Vagina (tissue), 2 donors: ENCODE data around the gene PCSK2. TPM values are rescaled to one million over a fixed set of nuclear protein-coding genes. Genes with fewer than 3 reads are reported as not detected.

Source experiments
- DNase-seq, 2 donors: peaks; one replicate each; pipeline ENCODE4 v3.0.0-alpha.2; 2017; ENCODE audit errors: extremely low spot score in 2 of 2
- H3K27ac ChIP-seq: fragments of 200-600 bp; sonication (generic); one replicate; pipeline ENCODE4 v1.5.1; 2019
- H3K27me3 ChIP-seq: fragments of 200-600 bp; sonication (generic); one replicate; pipeline ENCODE4 v1.5.1; 2019
- H3K36me3 ChIP-seq, 2 donors: fragments of 200-600 bp; sonication (generic); one replicate each; pipeline ENCODE4 v1.5.1; 2017 to 2019
- H3K4me1 ChIP-seq: fragments of 200-600 bp; sonication (generic); one replicate; pipeline ENCODE4 v1.5.1; 2019
- H3K4me3 ChIP-seq, 2 donors: fragments of 200-600 bp; sonication (generic); 1 replicate in 1 of 2; 2 replicates in 1 of 2; pipeline ENCODE4 v1.5.1; 2016 to 2019
- H3K9me3 ChIP-seq: fragments of 200-600 bp; sonication (generic); one replicate; pipeline ENCODE4 v1.5.1; 2019
- CTCF ChIP-seq, 3 experiments: fragments of 450-650 bp in 2 of 3; fragments of 200-600 bp in 1 of 3; sonication (generic) in 1 of 3; IDR thresholded peaks; one replicate each; pipeline ENCODE4 v1.5.1; 2017 to 2019; ENCODE audit warnings: antibody characterized with exemption in 3 of 3, mild to moderate bottlenecking in 2 of 3, moderate library complexity in 2 of 3
- POLR2A ChIP-seq, 2 donors: fragments of 450-650 bp; IDR thresholded peaks; one replicate each; pipeline ENCODE4 v1.6.1; 2017; ENCODE audit warnings: antibody characterized with exemption in 2 of 2, mild to moderate bottlenecking in 2 of 2, moderate library complexity in 2 of 2
- POLR2AphosphoS5 ChIP-seq, 2 donors: sonication (generic); formaldehyde crosslinking; IDR thresholded peaks; one replicate each; pipeline ENCODE4 v1.9.0; 2017; ENCODE audit warnings: antibody characterized with exemption in 2 of 2, mild to moderate bottlenecking in 2 of 2, low read depth in 1 of 2; ENCODE audit not compliant: insufficient read depth in 1 of 2
- intact Hi-C: fragments of 100-400 bp; cut with DNase I; formaldehyde crosslinking; loops from one replicate; pipeline ENCODE4 v1.15.1; 2023
- total RNA-seq: library from RNA; depleted of rRNA; stranded (reverse); fragments of >200 nt; gene quantifications from one replicate; pipeline ENCODE4 v1.2.3, GENCODE V29; 2016

Gene PCSK2
- total RNA-seq, 1 donor from 2014 or later, result 0.98 TPM

DNA sequence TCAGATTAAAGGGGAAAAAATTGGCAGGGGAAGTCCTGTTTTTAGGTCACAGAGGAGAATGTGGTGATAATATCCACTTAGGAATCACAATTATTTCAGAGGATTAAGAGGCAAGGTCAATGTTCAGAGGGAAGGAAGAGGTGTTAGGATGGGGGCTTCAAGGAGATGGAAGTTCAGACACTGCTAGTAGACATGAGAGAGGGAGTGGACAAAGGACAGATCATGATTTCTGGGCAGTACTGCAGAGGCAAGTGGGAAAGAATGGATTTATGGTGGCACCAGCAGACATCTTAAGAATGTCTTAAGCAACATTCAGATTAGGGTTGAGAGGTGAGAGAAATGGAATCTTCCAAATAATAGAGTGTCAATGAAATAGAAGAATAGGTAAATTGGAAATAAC, 9.9 kb downstream of the PCSK2 start:
- Histone ChIP-seq H3K9me3 (no peaks in the 10 kb centered on the region), H3K4me1 (no peaks in the 10 kb centered on the region), H3K27ac (no peak overlapping the region), H3K27me3 (no peaks in the 10 kb centered on the region), H3K36me3 (no peaks in the 10 kb centered on the region), H3K4me3 (no peak overlapping the region)
- intact Hi-C loops, result no loop called here
- no peak for TF ChIP-seq POLR2A (IDR thresholded peaks at IDR 0.05)
- no peak for TF ChIP-seq POLR2AphosphoS5 (IDR thresholded peaks at IDR 0.05; ENCODE audit: insufficient read depth in 1 of 2, low read depth in 1 of 2)
- TF ChIP-seq CTCF (IDR thresholded peaks at IDR 0.05), result no peak
- DNase-seq, result no peak

DNA sequence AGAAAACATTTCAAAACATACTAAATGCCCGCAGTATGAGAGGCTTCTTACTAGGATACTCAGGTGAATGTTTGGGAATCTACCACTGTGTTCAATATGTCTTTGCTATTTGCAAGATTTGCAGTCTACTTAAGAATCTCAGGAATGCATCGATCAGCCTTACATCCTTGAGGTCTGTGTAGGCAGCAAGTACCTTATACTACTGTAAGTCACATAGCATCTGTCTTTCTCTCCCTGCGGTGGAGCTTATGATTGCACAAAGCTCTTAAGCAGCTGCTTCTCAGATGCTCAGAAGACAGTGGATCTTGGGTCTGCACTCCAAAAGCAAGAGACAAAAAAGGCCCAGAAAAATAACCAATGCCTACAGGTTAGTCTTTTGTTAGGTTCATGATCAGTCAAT, 21.4 kb downstream of the PCSK2 start:
- H3K4me3 ChIP-seq, result no peak overlapping the region
- TF ChIP-seq POLR2A (IDR thresholded peaks at IDR 0.05) (no peak), POLR2AphosphoS5 (IDR thresholded peaks at IDR 0.05; ENCODE audit: insufficient read depth in 1 of 2, low read depth in 1 of 2) (no peak), CTCF (IDR thresholded peaks at IDR 0.05) (no peak)
- no peak for DNase-seq

GRCh38 chr20:17262786-17263185, 35.9 kb downstream of the PCSK2 start:
- no peaks in the 10 kb centered on the region for H3K36me3 ChIP-seq

More for the DNA sequence above, 21.4 kb downstream of the PCSK2 start:
- intact Hi-C loops, result no loop called here
- no peaks in the 10 kb centered on the region for H3K4me1 ChIP-seq
- H3K36me3 ChIP-seq, result no peaks in the 10 kb centered on the region
- no peaks in the 10 kb centered on the region for H3K27me3 ChIP-seq
- H3K27ac ChIP-seq, result no peak overlapping the region
- H3K9me3 ChIP-seq, result no peaks in the 10 kb centered on the region

GRCh38 chr20:17273717-17274116, 46.9 kb downstream of the PCSK2 start:
- Histone ChIP-seq H3K27me3 (no peaks in the 10 kb centered on the region), H3K4me1 (no peaks in the 10 kb centered on the region), H3K4me3 (no peak overlapping the region), H3K27ac (no peak overlapping the region), H3K9me3 (no peaks in the 10 kb centered on the region), H3K36me3 (no peaks in the 10 kb centered on the region)
- no peak for TF ChIP-seq POLR2AphosphoS5 (IDR thresholded peaks at IDR 0.05; ENCODE audit: insufficient read depth in 1 of 2, low read depth in 1 of 2)
- no peak for TF ChIP-seq POLR2A (IDR thresholded peaks at IDR 0.05)
- no peak for TF ChIP-seq CTCF (IDR thresholded peaks at IDR 0.05)
- intact Hi-C loops, result no loop called here
- no peak for DNase-seq

More at GRCh38 chr20:17262786-17263185, 35.9 kb downstream of the PCSK2 start:
- intact Hi-C loops, result no loop called here
- Histone ChIP-seq H3K4me1 (no peaks in the 10 kb centered on the region), H3K9me3 (no peaks in the 10 kb centered on the region), H3K27ac (no peak overlapping the region), H3K27me3 (no peaks in the 10 kb centered on the region), H3K4me3 (no peak overlapping the region)
- no peak for TF ChIP-seq POLR2AphosphoS5 (IDR thresholded peaks at IDR 0.05; ENCODE audit: insufficient read depth in 1 of 2, low read depth in 1 of 2)
- no peak for TF ChIP-seq CTCF (IDR thresholded peaks at IDR 0.05)
- no peak for TF ChIP-seq POLR2A (IDR thresholded peaks at IDR 0.05)
- no peak for DNase-seq

GRCh38 chr20:17276101-17276500, 49.3 kb downstream of the PCSK2 start:
- no peaks in the 10 kb centered on the region for H3K27me3 ChIP-seq
- H3K36me3 ChIP-seq, result no peaks in the 10 kb centered on the region
- no peak for TF ChIP-seq POLR2A (IDR thresholded peaks at IDR 0.05)
- TF ChIP-seq POLR2AphosphoS5 (IDR thresholded peaks at IDR 0.05; ENCODE audit: insufficient read depth in 1 of 2, low read depth in 1 of 2), result no peak
- no peak for TF ChIP-seq CTCF (IDR thresholded peaks at IDR 0.05)
- DNase-seq, result no peak
- no peak overlapping the region for H3K4me3 ChIP-seq
- intact Hi-C loops, result no loop called here
- H3K9me3 ChIP-seq, result no peaks in the 10 kb centered on the region
- no peak overlapping the region for H3K27ac ChIP-seq
- no peaks in the 10 kb centered on the region for H3K4me1 ChIP-seq
